H4 (cell line): ENCODE results near the gene RNU5B-1. TPM values are rescaled to one million over a fixed set of nuclear protein-coding genes. Genes with fewer than 3 reads are reported as not detected.

ENCODE experiments used
- DNase-seq: peaks from one replicate; pipeline ENCODE4 v3.0.0-alpha.2; 2015; ENCODE audit warnings: low spot score
- total RNA-seq: library from RNA; depleted of rRNA; stranded (reverse); fragments of >200 nt; shearing (Covaris generic); gene quantifications from 2 replicates; pipeline ENCODE4 v1.2.3, GENCODE V29; 2014

The RNU5B-1 gene
- total RNA-seq, 1 experiment from 2014 or later: not detected

GRCh38 chr15:65328506-65329287 is 24.2 kb downstream of the RNU5B-1 start:
- no peak for DNase-seq

- DNase-seq: no peak
Observed at GRCh38 chr15:65329288-65329983, 25.0 kb downstream of the RNU5B-1 start.

GRCh38 chr15:65329984-65330735 is 25.7 kb downstream of the RNU5B-1 start:
- DNase-seq: no peak

- DNase-seq: no peak
Observed at GRCh38 chr15:65330934-65331645, 26.6 kb downstream of the RNU5B-1 start.

- no peak for DNase-seq
Observed at GRCh38 chr15:65331811-65332210, 27.3 kb downstream of the RNU5B-1 start.

- no peak for DNase-seq
Observed at GRCh38 chr15:65332391-65333147, 28.1 kb downstream of the RNU5B-1 start.

- no peak for DNase-seq
Observed at GRCh38 chr15:65333148-65333820, 28.8 kb downstream of the RNU5B-1 start.

- DNase-seq: no peak
Observed at GRCh38 chr15:65333856-65334255, 29.4 kb downstream of the RNU5B-1 start.

GRCh38 chr15:65334586-65335231 is 30.2 kb downstream of the RNU5B-1 start:
- DNase-seq: no peak

GRCh38 chr15:65335278-65336055 is 31.0 kb downstream of the RNU5B-1 start:
- no peak for DNase-seq

- DNase-seq: no peak
Observed at GRCh38 chr15:65336493-65337435, 32.3 kb downstream of the RNU5B-1 start.

- DNase-seq: no peak
Observed at GRCh38 chr15:65337436-65338070, 33.1 kb downstream of the RNU5B-1 start.

- DNase-seq: no peak
Observed at GRCh38 chr15:65338366-65338765, 33.9 kb downstream of the RNU5B-1 start.

GRCh38 chr15:65338823-65339222 is 34.3 kb downstream of the RNU5B-1 start:
- DNase-seq: no peak

- no peak for DNase-seq
Observed at GRCh38 chr15:65339416-65339815, 34.9 kb downstream of the RNU5B-1 start.

GRCh38 chr15:65339920-65340319 is 35.4 kb downstream of the RNU5B-1 start:
- no peak for DNase-seq

GRCh38 chr15:65342493-65342892 is 38.0 kb downstream of the RNU5B-1 start:
- no peak for DNase-seq
